GM12878 (cell line): ENCODE data around the gene ALOX12B. TPM values are rescaled to one million over a fixed set of nuclear protein-coding genes. Genes with fewer than 3 reads are reported as not detected.
A peak's percentile ranks its signal among the peaks of the same experiment; 100 is the strongest.

Experiments used
- ATAC-seq: fragments of 200-7000 bp; cut with Tn5 transposase; 3 replicates; pipeline ENCODE4 v1.9.1; 2020; ENCODE audit warnings: mild to moderate bottlenecking, moderate library complexity
- BruUV-seq: library from RNA; stranded (reverse); fragments of 400-500 nt; replicated peaks from 2 replicates; lab custom pipeline; 2021; lab: Mats Ljungman, UMichigan
- CTCF ChIA-PET: fragments of 300-600 bp; sonication (Branson Sonifier 250); formaldehyde crosslinking; extraction: SDS; loops from one replicate; lab custom pipeline; 2021; ENCODE audit warnings: inconsistent platforms; lab: Yijun Ruan, JAX
- POLR2A ChIA-PET: fragments of 350-600 bp; formaldehyde crosslinking; extraction: SDS; loops from one replicate; lab custom pipeline; 2021; ENCODE audit warnings: inconsistent platforms; lab: Charles Lee
- RAD21 ChIA-PET: fragments of 300-600 bp; sonication (Branson Sonifier 250); formaldehyde crosslinking; loops from one replicate; lab custom pipeline; 2023; ENCODE audit warnings: antibody characterized with exemption; ENCODE audit not compliant: unreplicated experiment; lab: Charles Lee
- SMC1A ChIA-PET: fragments of 300-600 bp; sonication (Branson Sonifier 250); formaldehyde crosslinking; loops from one replicate; lab custom pipeline; 2023; ENCODE audit not compliant: unreplicated experiment, uncharacterized antibody; lab: Charles Lee
- DNase-seq: peaks from one replicate; pipeline ENCODE4 v3.0.0-alpha.2; 2011; ENCODE audit warnings: low read depth, low spot score
- FAIRE-seq: peaks from 3 replicates; lab custom pipeline; 2011; peaks lifted over from hg19 to GRCh38; lab: Jason Lieb, UNC
- H2AFZ ChIP-seq: 2 replicates; pipeline ENCODE4 v1.6.0; 2011; ENCODE audit warnings: low read depth, low read length, control low read depth; ENCODE audit not compliant: control insufficient read depth
- H3K27ac ChIP-seq: 2 replicates; pipeline ENCODE4 v1.5.1; 2011; ENCODE audit warnings: control low read depth; ENCODE audit not compliant: control insufficient read depth, insufficient read depth
- H3K27me3 ChIP-seq, 2 experiments: replicated peaks in 1 of 2; 2 replicates each; pipeline versions ENCODE4 v1.6.0 to v1.6.1; 2011; ENCODE audit warnings: low read length in 1 of 2; ENCODE audit not compliant: control insufficient read depth in 2 of 2, insufficient read depth in 2 of 2
- H3K36me3 ChIP-seq, 2 experiments: 2 replicates each; pipeline ENCODE4 v1.5.1; 2011; ENCODE audit warnings: low read length in 1 of 2; ENCODE audit not compliant: control insufficient read depth in 2 of 2, insufficient read depth in 2 of 2
- H3K4me1 ChIP-seq: 2 replicates; pipeline ENCODE4 v1.6.1; 2011; ENCODE audit warnings: mild to moderate bottlenecking, low read length, moderate library complexity, mixed read lengths; ENCODE audit not compliant: control insufficient read depth, insufficient read depth
- H3K4me2 ChIP-seq: 2 replicates; pipeline ENCODE4 v1.6.0; 2011; ENCODE audit warnings: control low read depth; ENCODE audit not compliant: control insufficient read depth, insufficient read depth
- H3K4me3 ChIP-seq: fragments of 200-600 bp; sonication (generic); 2 replicates; pipeline ENCODE4 v1.5.1; 2016
- H3K79me2 ChIP-seq: 2 replicates; pipeline ENCODE4 v1.6.0; 2011; ENCODE audit warnings: low read length; ENCODE audit not compliant: control insufficient read depth, insufficient read depth
- H3K9ac ChIP-seq: 2 replicates; pipeline ENCODE4 v1.8.0; 2011; ENCODE audit warnings: low read length, control low read depth, mixed read lengths; ENCODE audit not compliant: control insufficient read depth, insufficient read depth
- H3K9me3 ChIP-seq: replicated peaks from 3 replicates; pipeline ENCODE4 v1.5.1; 2011; ENCODE audit warnings: mild to moderate bottlenecking, low read length; ENCODE audit not compliant: control insufficient read depth, insufficient read depth
- H4K20me1 ChIP-seq: 2 replicates; pipeline ENCODE4 v1.6.0; 2011; ENCODE audit not compliant: control insufficient read depth, insufficient read depth
- BHLHE40 ChIP-seq, 2 experiments: fragments of 450-650 bp in 1 of 2; IDR thresholded peaks; 2 replicates each; pipeline ENCODE4 v1.6.1; 2011 to 2017; ENCODE audit warnings: low read depth in 2 of 2, borderline replicate concordance in 1 of 2, improper control_type of control experiment in 1 of 2, low read length in 1 of 2, mild to moderate bottlenecking in 1 of 2
- CHD2 ChIP-seq: IDR thresholded peaks from 2 replicates; pipeline ENCODE4 v1.6.1; 2011; ENCODE audit warnings: low read depth, low read length, improper control_type of control experiment, borderline replicate concordance
- EED ChIP-seq: sonication (generic); IDR thresholded peaks from 2 replicates; pipeline ENCODE4 v1.6.1; 2016; ENCODE audit warnings: antibody characterized with exemption, low read depth
- HDAC2 ChIP-seq: fragments of 200-600 bp; sonication (generic); IDR thresholded peaks from 2 replicates; pipeline ENCODE4 v1.6.1; 2017
- HDAC6 ChIP-seq: fragments of 200-600 bp; sonication (generic); IDR thresholded peaks from one replicate; pipeline ENCODE4 v1.8.0; 2017; ENCODE audit warnings: antibody characterized with exemption; ENCODE audit not compliant: unreplicated experiment
- IKZF1 ChIP-seq: fragments of 450-650 bp; conservative IDR thresholded peaks from 2 replicates; pipeline ENCODE4 v1.6.1; 2017; ENCODE audit warnings: antibody characterized with exemption, mild to moderate bottlenecking
- MXI1 ChIP-seq: fragments of 150-350 bp; IDR thresholded peaks from 2 replicates; pipeline ENCODE4 v1.6.1; 2011; ENCODE audit warnings: low read depth, mild to moderate bottlenecking, inconsistent platforms, low read length, improper control_type of control experiment
- MYC ChIP-seq: IDR thresholded peaks from 2 replicates; pipeline ENCODE4 v1.6.1; 2011; ENCODE audit warnings: mild to moderate bottlenecking, low read length, moderate library complexity, inconsistent platforms; ENCODE audit not compliant: insufficient read depth, insufficient replicate concordance, insufficient read length, severe bottlenecking
- NR2F1 ChIP-seq: fragments of 450-650 bp; conservative IDR thresholded peaks from 2 replicates; pipeline ENCODE4 v1.6.1; 2017; ENCODE audit warnings: mild to moderate bottlenecking
- NRF1 ChIP-seq: conservative IDR thresholded peaks from 2 replicates; pipeline ENCODE4 v1.6.1; 2011; ENCODE audit warnings: mild to moderate bottlenecking, low read depth, low read length, improper control_type of control experiment
- WRNIP1 ChIP-seq: IDR thresholded peaks from 2 replicates; pipeline ENCODE4 v1.6.1; 2011; ENCODE audit warnings: low read depth, low read length, improper control_type of control experiment, borderline replicate concordance
- WGBS: methylation state at CpG from one replicate; pipeline ENCODE4 v1.1.6; 2016; ENCODE audit warnings: low lambda C conversion rate; ENCODE audit not compliant: insufficient replicate concordance, insufficient coverage; ENCODE audit errors: missing lambda C conversion rate; 5-methylcytosine and 5-hydroxymethylcytosine counted together
- in situ Hi-C: fragments of 300-500 bp; cut with MboI; formaldehyde crosslinking; loops from 9 replicates; pipeline ENCODE4 v1.14.3; 2018; ENCODE audit warnings: mixed read lengths
- intact Hi-C: fragments of 100-400 bp; cut with micrococcal nuclease; formaldehyde crosslinking; loops from one replicate; pipeline ENCODE4 v1.14.2; 2022; ENCODE audit not compliant: unreplicated experiment
- polyA plus RNA-seq, 11 experiments: library from polyadenylated mRNA; depleted of rRNA in 4 of 11; unstranded in 6 of 11; stranded (reverse) in 5 of 11; fragments of >200 nt; fragmentation: Nextera tagmentation in 4 of 11; fragmentation: Illumina TruSeq in 1 of 11; extraction: Ambion mirVana in 4 of 11; extraction: Trizol in 1 of 11; gene quantifications; 1 replicate in 1 of 11; 2 replicates in 10 of 11; pipeline versions ENCODE4 v1.2.1 to v1.2.3, GENCODE V29; 2011 to 2016; ENCODE audit warnings: inconsistent platforms in 2 of 11, missing spikeins in 2 of 11, low read depth in 1 of 11
- total RNA-seq, 4 experiments: library from RNA; depleted of rRNA in 3 of 4; stranded (reverse); fragments of >200 nt in 3 of 4; fragmentation: Illumina TruSeq in 1 of 4; extraction: Trizol in 1 of 4; gene quantifications; 2 replicates each; pipeline versions ENCODE4 v1.2.1 to v1.2.3, GENCODE V29; 2013 to 2021
- TF ChIP-seq, protein P1 (sequence below): IDR thresholded peaks from 2 replicates; pipeline ENCODE4 v1.6.1; 2012; ENCODE audit warnings: improper control_type of control experiment, low read depth, low read length; ENCODE audit not compliant: insufficient replicate concordance
- TF ChIP-seq, protein P2 (sequence below): IDR thresholded peaks from 2 replicates; pipeline ENCODE4 v1.6.1; 2012; ENCODE audit warnings: low read depth, low read length, improper control_type of control experiment

Gene ALOX12B
- total and polyA plus RNA-seq, 10 of the 15 experiments (the other 5 are each of a cell fraction or from before 2014, with no cell fraction given): 0.17 to 0.54 TPM; not detected in 8

DNA sequence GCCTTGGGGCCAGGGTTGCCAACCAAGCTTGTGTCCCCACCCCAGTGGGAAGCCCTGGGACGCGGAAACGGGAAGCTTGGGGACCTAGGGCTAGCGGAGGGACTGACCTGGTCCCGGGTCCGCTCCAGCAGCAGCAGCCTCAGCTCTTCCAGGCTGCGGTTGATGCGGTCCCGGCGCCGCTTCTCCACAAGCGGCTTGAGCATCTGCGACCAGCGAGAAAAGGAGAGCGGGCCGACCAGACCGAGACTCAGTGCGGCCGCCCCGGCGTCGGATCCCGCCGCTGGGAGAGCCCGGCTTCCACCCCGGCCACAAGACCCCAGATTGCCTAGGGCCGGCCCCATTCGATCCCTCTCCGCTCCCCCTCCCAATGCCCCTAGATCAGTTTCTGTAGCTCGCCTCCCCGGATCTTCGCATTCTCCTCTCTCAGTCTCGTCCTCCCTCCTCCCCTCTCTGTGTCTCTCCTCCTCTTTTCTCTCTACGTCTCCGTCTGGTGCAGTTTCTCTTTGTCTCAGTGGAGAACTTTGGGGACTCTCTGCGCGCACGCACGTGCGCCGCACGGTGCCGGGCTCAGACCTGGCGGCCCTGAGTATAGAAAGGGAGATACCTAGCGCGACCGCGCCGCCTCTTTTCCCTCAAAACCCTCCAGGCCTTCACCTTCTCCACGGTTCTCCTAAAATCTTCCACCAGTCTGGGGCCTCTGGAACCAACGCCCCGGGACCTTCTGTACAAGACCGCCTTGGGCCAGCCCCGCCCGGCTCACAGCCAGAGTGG is 35.6 kb upstream of the ALOX12B start:
- in situ Hi-C loops: no loop called here
- TF ChIP-seq NRF1: no peak
- peak; percentile 94 to 96 for TF ChIP-seq BHLHE40 (IDR thresholded peaks at IDR 0.05; ENCODE audit: borderline replicate concordance in 1 of 2, low read depth in 2 of 2, low read length in 1 of 2)
- TF ChIP-seq, protein P1, sequence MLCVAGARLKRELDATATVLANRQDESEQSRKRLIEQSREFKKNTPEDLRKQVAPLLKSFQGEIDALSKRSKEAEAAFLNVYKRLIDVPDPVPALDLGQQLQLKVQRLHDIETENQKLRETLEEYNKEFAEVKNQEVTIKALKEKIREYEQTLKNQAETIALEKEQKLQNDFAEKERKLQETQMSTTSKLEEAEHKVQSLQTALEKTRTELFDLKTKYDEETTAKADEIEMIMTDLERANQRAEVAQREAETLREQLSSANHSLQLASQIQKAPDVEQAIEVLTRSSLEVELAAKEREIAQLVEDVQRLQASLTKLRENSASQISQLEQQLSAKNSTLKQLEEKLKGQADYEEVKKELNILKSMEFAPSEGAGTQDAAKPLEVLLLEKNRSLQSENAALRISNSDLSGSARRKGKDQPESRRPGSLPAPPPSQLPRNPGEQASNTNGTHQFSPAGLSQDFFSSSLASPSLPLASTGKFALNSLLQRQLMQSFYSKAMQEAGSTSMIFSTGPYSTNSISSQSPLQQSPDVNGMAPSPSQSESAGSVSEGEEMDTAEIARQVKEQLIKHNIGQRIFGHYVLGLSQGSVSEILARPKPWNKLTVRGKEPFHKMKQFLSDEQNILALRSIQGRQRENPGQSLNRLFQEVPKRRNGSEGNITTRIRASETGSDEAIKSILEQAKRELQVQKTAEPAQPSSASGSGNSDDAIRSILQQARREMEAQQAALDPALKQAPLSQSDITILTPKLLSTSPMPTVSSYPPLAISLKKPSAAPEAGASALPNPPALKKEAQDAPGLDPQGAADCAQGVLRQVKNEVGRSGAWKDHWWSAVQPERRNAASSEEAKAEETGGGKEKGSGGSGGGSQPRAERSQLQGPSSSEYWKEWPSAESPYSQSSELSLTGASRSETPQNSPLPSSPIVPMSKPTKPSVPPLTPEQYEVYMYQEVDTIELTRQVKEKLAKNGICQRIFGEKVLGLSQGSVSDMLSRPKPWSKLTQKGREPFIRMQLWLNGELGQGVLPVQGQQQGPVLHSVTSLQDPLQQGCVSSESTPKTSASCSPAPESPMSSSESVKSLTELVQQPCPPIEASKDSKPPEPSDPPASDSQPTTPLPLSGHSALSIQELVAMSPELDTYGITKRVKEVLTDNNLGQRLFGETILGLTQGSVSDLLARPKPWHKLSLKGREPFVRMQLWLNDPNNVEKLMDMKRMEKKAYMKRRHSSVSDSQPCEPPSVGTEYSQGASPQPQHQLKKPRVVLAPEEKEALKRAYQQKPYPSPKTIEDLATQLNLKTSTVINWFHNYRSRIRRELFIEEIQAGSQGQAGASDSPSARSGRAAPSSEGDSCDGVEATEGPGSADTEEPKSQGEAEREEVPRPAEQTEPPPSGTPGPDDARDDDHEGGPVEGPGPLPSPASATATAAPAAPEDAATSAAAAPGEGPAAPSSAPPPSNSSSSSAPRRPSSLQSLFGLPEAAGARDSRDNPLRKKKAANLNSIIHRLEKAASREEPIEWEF: no peak
- TF ChIP-seq NR2F1: no peak
- TF ChIP-seq MYC: no peak
- no peak for TF ChIP-seq CHD2
- TF ChIP-seq EED: no peak
- no peak for TF ChIP-seq WRNIP1
- TF ChIP-seq, protein P2, sequence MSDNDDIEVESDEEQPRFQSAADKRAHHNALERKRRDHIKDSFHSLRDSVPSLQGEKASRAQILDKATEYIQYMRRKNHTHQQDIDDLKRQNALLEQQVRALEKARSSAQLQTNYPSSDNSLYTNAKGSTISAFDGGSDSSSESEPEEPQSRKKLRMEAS: peak; percentile 59; the same call in 1 of the 2 replicates
- no peak for TF ChIP-seq HDAC2
- TF ChIP-seq IKZF1: peak; percentile 44
- TF ChIP-seq MXI1: peak; percentile 60; the same call in 1 of the 2 replicates
- peak; percentile 77 for TF ChIP-seq HDAC6
- WGBS: 3% methylated on average over 51 of the region's 55 CpGs
- Histone ChIP-seq H3K4me2 (peak overlapping the region; percentile 94), H3K4me1 (peaks cover 36% of the 10 kb centered on the region), H3K9me3 (no peaks in the 10 kb centered on the region), H3K27ac (no peak overlapping the region), H3K27me3 (peaks cover 5 to 9% of the 10 kb centered on the region in 2 experiments), H3K9ac (peak overlapping the region; percentile 53), H3K36me3 (no peaks in the 10 kb centered on the region), H4K20me1 (no peaks in the 10 kb centered on the region), H2AFZ (peak overlapping the region; percentile 59), H3K4me3 (peak overlapping the region; percentile 99), H3K79me2 (no peaks in the 10 kb centered on the region)
- CTCF ChIA-PET: interaction anchor here (1.0 to 3.7 kb wide), 9 partner anchors 9 to 178 kb away, joined by 3 to 46 read pairs (median 4); partner anchors contain the start of gene SLC25A35
- RAD21 ChIA-PET: interaction anchor here (0.7 to 2.6 kb wide), 8 partner anchors 15 to 100 kb away, joined by 3 to 16 read pairs (median 4); no protein-coding TSS in a partner anchor
- no peak for FAIRE-seq
- POLR2A ChIA-PET: interaction anchor here (0.9 to 3.9 kb wide), 11 partner anchors 10 to 103 kb away, joined by 3 to 19 read pairs (median 5); partner anchors contain the start of gene PER1
- TSS peak; percentile 43 for BruUV-seq
- SMC1A ChIA-PET: interaction anchor here (1.2 to 3.8 kb wide), 6 partner anchors 14 to 63 kb away, joined by 3 to 21 read pairs (median 6); no protein-coding TSS in a partner anchor
- ATAC-seq: no peak
- intact Hi-C loops: loop anchor here (5.0 kb wide), 1 partner anchor 174 kb away; the partner anchor contains the start of gene SLC25A35
- no peak for DNase-seq
